Measurements from ENCODE around the gene CHST12. TPM values are rescaled to one million over a fixed set of nuclear protein-coding genes. Genes with fewer than 3 reads are reported as not detected.

Gene CHST12
- polyA plus RNA-seq, 1 donor from 2014 or later = 6.4 TPM

GRCh38 chr7:2474813-2475677, 71.6 kb downstream of the CHST12 start:
- Histone ChIP-seq H3K9me2 (ENCODE audit: insufficient read depth, low read length) (no peaks in the 10 kb centered on the region), H3K9me3 (ENCODE audit: low read length) (no peaks in the 10 kb centered on the region), H3F3A (ENCODE audit: insufficient read depth, low read length, poor library complexity, severe bottlenecking) (no peaks in the 10 kb centered on the region), H3K9ac (ENCODE audit: low read length) (no peak overlapping the region), H2AFZ (ENCODE audit: low read depth, low read length) (no peak overlapping the region), H3K4me2 (ENCODE audit: low read length) (no peak overlapping the region), H3K36me3 (ENCODE audit: insufficient read depth, low read length) (no peaks in the 10 kb centered on the region), H3K79me2 (replicated peaks; ENCODE audit: insufficient read depth, low read length) (no peaks in the 10 kb centered on the region), H3K4me3 (ENCODE audit: low read length) (no peak overlapping the region), H4K20me1 (ENCODE audit: insufficient read depth) (no peaks in the 10 kb centered on the region), H3K27me3 (ENCODE audit: insufficient read depth, low read depth, low read length) (no peaks in the 10 kb centered on the region), H3K27ac (ENCODE audit: low read length) (no peak overlapping the region)
- TF ChIP-seq, protein P1, sequence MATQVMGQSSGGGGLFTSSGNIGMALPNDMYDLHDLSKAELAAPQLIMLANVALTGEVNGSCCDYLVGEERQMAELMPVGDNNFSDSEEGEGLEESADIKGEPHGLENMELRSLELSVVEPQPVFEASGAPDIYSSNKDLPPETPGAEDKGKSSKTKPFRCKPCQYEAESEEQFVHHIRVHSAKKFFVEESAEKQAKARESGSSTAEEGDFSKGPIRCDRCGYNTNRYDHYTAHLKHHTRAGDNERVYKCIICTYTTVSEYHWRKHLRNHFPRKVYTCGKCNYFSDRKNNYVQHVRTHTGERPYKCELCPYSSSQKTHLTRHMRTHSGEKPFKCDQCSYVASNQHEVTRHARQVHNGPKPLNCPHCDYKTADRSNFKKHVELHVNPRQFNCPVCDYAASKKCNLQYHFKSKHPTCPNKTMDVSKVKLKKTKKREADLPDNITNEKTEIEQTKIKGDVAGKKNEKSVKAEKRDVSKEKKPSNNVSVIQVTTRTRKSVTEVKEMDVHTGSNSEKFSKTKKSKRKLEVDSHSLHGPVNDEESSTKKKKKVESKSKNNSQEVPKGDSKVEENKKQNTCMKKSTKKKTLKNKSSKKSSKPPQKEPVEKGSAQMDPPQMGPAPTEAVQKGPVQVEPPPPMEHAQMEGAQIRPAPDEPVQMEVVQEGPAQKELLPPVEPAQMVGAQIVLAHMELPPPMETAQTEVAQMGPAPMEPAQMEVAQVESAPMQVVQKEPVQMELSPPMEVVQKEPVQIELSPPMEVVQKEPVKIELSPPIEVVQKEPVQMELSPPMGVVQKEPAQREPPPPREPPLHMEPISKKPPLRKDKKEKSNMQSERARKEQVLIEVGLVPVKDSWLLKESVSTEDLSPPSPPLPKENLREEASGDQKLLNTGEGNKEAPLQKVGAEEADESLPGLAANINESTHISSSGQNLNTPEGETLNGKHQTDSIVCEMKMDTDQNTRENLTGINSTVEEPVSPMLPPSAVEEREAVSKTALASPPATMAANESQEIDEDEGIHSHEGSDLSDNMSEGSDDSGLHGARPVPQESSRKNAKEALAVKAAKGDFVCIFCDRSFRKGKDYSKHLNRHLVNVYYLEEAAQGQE (IDR thresholded peaks at IDR 0.05; ENCODE audit: borderline replicate concordance) = no peak
- no peak for TF ChIP-seq MXI1 (conservative IDR thresholded peaks at IDR 0.05; ENCODE audit: poor library complexity, severe bottlenecking)
- TF ChIP-seq SMC3 (conservative IDR thresholded peaks at IDR 0.05; ENCODE audit: poor library complexity) = no peak
- no peak for TF ChIP-seq EP300 (conservative IDR thresholded peaks at IDR 0.05; ENCODE audit: poor library complexity, severe bottlenecking)
- TF ChIP-seq EZH2 (IDR thresholded peaks at IDR 0.05; ENCODE audit: borderline replicate concordance, insufficient read depth, low read length, poor library complexity, severe bottlenecking) = no peak

DNA sequence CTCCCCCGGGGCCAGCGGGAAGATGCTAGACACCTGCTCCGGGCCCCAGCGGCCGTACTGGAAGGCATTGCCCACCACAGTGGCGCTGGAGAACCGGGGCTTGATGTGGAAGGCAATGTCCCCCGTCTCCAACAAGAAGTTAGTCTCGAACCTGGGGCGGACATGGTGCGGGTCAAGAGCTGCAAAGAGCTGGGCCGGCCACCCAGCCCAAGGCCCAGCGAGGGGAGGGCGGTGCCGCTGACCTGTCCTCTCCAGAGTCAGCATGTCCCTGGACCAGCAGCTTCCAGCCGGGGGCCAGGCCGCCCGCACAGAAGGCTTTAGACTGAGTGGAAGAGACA, 72.2 kb downstream of the CHST12 start:
- Histone ChIP-seq H3K27me3 (ENCODE audit: insufficient read depth, low read depth, low read length) (no peaks in the 10 kb centered on the region), H3K9ac (ENCODE audit: low read length) (no peak overlapping the region), H3K9me3 (ENCODE audit: low read length) (no peaks in the 10 kb centered on the region), H3K4me3 (ENCODE audit: low read length) (no peak overlapping the region), H2AFZ (ENCODE audit: low read depth, low read length) (no peak overlapping the region), H3K79me2 (replicated peaks; ENCODE audit: insufficient read depth, low read length) (no peaks in the 10 kb centered on the region), H3K27ac (ENCODE audit: low read length) (no peak overlapping the region), H3K4me2 (ENCODE audit: low read length) (no peak overlapping the region), H3F3A (ENCODE audit: insufficient read depth, low read length, poor library complexity, severe bottlenecking) (no peaks in the 10 kb centered on the region), H4K20me1 (ENCODE audit: insufficient read depth) (no peaks in the 10 kb centered on the region), H3K36me3 (ENCODE audit: insufficient read depth, low read length) (no peaks in the 10 kb centered on the region), H3K9me2 (ENCODE audit: insufficient read depth, low read length) (no peaks in the 10 kb centered on the region)
- TF ChIP-seq RAD21 (conservative IDR thresholded peaks at IDR 0.05) (no peak), EP300 (conservative IDR thresholded peaks at IDR 0.05; ENCODE audit: poor library complexity, severe bottlenecking) (no peak), POLR2AphosphoS5 (IDR thresholded peaks at IDR 0.05) (no peak), TAF1 (IDR thresholded peaks at IDR 0.05; ENCODE audit: low read depth) (no peak), CTCF (IDR thresholded peaks at IDR 0.05; ENCODE audit: poor library complexity, severe bottlenecking) (no peak), EZH2 (IDR thresholded peaks at IDR 0.05; ENCODE audit: borderline replicate concordance, insufficient read depth, low read length, poor library complexity, severe bottlenecking) (no peak), SMC3 (conservative IDR thresholded peaks at IDR 0.05; ENCODE audit: poor library complexity) (no peak), MXI1 (conservative IDR thresholded peaks at IDR 0.05; ENCODE audit: poor library complexity, severe bottlenecking) (no peak)
- TF ChIP-seq, protein P1 (IDR thresholded peaks at IDR 0.05; ENCODE audit: borderline replicate concordance) = no peak

Data from neural cell (in vitro differentiated cells).